GM12873 (cell line): ENCODE measurements around the gene DDX41.

Experiments used
- CTCF ChIP-seq: IDR thresholded peaks from 2 replicates; pipeline ENCODE4 v1.5.1; 2012; ENCODE audit warnings: low read depth, mild to moderate bottlenecking, moderate library complexity, low read length, control low read depth; ENCODE audit not compliant: insufficient read depth; ENCODE audit errors: missing control alignments

Gene DDX41

GRCh38 chr5:177542816-177543465 lies 26.2 kb upstream of the DDX41 start:
- TF ChIP-seq CTCF, result no peak

- TF ChIP-seq CTCF, result no peak
Measured at GRCh38 chr5:177540438-177540837, 23.7 kb upstream of the DDX41 start.

- no peak for TF ChIP-seq CTCF
Measured at GRCh38 chr5:177539411-177539810, 22.6 kb upstream of the DDX41 start.

- TF ChIP-seq CTCF, result no peak
Measured at GRCh38 chr5:177538876-177539275, 22.1 kb upstream of the DDX41 start.

GRCh38 chr5:177537389-177538361 lies 20.9 kb upstream of the DDX41 start:
- no peak for TF ChIP-seq CTCF

- no peak for TF ChIP-seq CTCF
Measured at GRCh38 chr5:177536386-177536785, 19.6 kb upstream of the DDX41 start.

- no peak for TF ChIP-seq CTCF
Measured at GRCh38 chr5:177535125-177535524, 18.4 kb upstream of the DDX41 start.
